CD4-positive, alpha-beta T cell treated with Interleukin-17A for 4 hours (primary cell): Measurements from ENCODE around the gene FAM151A.

ENCODE experiments used
- DNase-seq: peaks from one replicate; pipeline ENCODE4 v3.0.0-alpha.2; 2020; ENCODE audit warnings: mixed read lengths

The FAM151A gene

GRCh38 chr1:54575605-54576290, 47.6 kb downstream of the FAM151A start:
- no peak for DNase-seq

GRCh38 chr1:54575161-54575560, 48.2 kb downstream of the FAM151A start:
- DNase-seq = no peak

DNA sequence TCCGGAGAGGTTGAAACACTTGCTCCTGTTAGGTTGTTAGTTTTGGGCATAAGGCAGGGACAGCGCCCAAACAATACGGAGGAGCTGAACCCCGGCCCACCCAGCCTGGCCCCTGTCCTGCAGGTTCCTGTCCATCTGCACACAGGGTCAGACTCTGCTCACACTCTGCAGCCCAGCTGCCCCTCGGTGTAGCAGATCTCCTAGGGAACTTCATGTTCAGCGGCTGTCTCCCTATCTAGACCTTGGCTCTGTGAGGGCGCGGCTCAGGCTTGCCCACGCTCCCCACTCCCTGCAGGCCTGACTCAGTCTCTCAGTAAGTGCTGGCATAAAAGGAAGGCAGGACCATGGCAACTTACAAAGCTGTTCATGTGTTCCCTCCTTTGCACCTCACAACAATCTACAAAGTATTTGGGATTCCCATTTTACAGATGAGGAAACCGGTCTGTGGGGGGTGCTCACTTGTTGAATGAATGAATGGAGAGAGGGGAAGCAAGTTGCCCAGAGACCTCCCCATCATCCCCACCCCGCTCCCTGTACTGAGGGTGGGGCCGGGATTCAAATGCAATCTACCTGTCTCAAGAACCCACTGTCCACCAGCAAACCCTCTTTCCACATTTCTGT, 49.1 kb downstream of the FAM151A start:
- no peak for DNase-seq

DNA sequence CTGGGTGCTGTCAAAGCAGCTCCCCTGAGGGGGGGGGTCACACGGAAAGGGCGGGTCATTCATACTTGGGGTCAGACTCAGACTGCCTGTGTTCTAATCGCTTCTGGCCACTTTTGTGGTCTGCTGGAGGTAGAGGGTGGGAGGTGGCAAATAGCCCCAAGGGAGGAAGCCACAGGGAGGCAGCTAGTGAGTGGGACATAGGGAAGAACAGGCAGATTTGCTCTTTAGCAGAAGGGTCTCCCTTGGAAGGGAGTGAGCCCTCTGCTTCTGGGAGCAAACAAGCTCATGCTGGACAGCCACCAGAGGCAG, 50.8 kb downstream of the FAM151A start:
- no peak for DNase-seq

DNA sequence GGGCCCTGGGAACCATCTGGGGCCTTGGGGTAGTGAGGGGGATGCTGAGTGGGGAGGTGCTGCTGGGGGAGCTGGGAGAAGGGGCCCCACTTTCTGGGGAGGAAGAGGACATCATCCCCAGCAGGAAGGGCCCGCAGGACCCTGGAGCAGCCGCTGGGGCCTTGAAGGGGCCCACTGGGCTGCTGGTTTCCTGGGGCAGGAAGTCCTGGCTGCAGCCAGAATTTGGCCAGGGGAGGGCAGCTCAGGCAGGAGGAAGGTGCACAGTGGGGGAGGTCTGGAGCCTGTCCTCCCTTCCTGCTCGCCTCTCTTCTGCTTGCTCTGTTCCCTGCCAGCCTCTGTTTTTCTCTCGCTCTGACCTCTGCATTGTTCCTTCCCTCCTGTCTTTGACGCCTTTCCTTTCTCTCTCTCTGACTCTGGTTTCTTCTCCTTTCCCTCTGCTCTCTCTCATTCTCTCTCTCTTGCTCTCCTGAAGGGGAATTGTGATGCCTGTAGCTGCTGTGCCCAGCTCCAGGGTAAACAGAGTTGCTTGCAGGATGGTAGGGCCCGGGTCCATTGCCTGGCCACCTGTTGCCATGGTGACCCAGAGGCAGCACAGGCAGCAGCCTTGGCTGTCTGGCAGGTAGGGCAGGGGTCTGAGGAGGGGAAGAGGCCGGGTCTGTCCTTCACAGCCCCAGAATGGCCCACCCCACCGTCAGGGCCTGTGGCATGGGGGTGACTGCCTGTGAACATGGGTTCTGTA, 51.4 kb downstream of the FAM151A start:
- DNase-seq = no peak

GRCh38 chr1:54571326-54571725, 52.0 kb downstream of the FAM151A start:
- no peak for DNase-seq

DNA sequence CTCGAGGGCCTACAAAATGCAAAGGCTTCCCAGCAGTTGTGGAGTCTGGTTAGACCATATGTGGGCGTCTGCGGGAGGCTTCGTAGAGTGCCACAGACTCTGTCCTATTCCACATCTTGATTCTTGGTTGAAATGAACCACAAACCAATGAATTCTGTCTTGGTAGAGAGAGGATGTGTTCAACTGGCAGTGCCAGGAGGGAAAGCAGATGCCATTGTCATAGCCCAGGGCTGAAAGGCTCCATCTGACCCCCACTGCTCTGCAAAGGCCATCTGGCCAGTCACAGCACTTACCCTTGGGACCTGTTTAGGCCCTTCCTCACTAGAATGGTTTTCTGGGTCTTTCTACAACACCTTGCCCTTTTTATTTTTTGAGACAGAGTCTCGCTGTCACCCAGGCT, 53.2 kb downstream of the FAM151A start:
- no peak for DNase-seq

DNA sequence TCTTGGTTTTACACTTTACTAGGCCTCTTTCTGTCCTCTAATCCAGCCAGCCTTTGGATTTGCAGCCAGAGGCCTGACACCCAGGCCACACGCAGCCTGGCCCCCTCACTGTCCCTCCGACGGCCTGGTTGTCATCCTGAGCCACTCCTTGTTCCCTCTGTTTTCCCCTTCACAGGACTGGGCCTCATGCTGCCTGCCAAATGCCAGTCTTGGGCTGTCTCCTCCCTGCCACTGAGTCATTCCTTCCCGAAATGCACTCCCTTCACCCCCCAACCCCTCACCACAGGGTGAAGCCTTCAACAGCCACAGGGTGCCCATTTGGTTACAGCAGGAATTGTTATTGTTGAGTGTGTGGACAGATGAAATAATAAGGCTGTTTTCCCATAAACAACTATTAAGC, 54.0 kb downstream of the FAM151A start:
- no peak for DNase-seq

DNA sequence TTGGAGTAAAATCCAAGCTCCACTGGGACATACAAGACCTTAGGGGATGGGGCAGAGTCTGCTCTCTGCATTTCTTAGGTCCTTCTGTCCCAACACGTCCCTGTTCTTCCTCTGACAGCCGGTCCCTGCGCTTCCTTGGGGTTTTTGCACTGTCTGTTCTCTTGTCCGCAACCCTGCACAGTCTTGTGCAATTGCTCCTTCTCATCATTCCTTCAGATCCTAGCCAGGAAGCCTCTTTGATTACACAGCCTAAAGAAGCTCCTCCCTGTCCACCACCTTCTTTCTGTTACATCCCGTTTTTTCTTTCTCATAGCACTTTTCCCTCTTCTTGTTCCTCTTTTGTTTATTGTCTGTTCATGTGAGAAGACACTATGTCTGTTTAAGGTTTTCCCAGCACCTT, 55.4 kb downstream of the FAM151A start:
- DNase-seq = no peak

DNA sequence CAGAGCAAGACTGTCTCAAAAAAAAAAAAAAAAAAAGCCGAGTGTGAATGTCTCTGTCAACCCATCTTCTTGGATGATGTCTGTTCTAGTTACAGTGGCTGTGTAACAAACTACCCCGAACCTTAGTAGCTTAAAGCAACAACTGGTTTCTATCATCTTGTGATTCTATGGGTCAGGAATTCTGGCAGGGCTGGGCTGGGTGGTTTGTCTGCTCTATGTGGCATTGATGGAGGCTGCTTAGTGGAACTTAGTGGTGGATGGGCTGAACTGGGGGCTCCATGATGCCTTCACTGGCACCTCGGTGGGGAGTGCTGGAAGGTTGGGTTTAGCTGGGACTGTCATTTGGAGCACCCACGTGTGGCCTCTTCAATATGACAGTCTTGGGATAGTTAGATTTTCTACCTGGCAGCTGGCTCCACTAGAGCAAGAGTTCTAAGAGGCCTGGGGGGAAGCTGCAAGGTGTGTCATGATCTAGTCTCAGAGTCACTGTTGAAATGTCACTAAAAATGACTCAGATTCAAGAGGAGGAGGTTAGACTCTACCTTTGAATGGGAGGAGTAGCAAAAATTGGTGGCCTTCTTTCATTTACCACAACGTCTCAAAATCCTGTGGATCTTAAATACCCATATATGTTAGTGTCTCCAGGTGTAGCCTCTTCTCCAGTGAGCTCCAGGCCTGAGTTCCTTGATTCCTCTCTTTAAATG, 56.7 kb downstream of the FAM151A start:
- DNase-seq = no peak

- no peak for DNase-seq
These were observed 58.2 kb downstream of the FAM151A start for GRCh38 chr1:54565113-54565501.

DNA sequence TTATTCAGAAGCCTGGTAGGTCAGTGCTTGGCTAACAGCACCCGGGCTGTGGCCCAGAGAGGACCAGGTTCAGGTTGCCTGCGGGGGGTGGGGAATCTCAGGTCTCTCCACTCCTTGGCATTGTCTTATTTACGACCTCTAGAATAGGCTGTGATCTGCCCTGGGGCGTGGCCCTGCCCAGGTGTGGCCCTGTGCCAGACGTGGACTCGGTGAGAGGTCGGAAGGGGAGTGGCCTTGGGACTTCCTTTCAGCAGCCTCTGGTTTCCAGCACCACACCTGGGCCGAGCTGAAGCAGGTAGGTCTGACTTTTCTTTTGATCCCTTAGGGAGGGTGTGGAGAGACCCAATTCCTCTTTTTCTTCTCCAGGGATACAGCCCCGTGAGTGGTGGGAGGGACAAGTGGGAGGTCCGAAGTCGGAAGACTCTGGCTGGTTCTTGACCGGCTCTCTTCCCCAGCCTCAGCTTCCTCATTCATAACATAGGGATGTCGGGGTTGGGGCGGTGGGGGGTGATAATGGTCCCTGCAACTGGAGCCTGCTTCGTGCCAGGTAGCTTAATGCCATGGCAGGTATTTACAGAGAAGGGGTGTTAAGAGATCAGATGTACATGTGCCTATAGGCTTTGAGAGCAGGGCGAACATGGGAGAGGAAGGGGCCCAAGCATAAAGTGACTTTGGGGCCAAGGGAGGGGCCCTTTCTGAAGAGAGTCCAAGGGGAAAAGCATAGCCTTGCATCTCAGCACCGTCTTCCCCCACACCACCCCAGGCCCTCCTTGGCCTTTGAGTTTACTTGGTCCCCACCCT, 58.8 kb downstream of the FAM151A start:
- no peak for DNase-seq

DNA sequence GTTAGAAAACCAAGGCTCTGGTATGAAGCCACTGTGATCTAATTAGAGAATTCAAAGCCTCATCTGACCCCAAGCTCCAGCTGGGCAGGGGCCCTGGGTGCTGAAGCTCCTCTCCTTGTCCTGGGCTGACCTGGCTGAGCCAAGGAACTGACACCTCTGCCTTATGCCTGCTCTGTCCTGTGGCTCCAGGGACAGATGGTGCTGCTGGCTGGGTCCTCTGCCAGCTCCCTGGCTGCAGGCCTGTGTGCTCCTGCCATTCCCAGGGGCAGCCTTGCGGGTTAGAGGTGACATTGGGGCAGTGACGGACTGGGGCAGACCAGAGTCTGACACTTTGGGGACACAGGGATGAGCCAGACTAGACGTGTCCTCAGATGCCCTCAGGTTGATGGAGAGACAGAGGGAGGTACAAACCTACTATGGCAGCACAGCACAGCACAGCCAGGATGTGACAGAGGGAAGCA, 63.5 kb downstream of the FAM151A start:
- DNase-seq = no peak
